Erythroblast (primary cell): Measurements from ENCODE around the gene MTMR3.

Source experiments
- GATA1 ChIP-seq: IDR thresholded peaks from 2 replicates; pipeline ENCODE4 v1.6.1; 2011; ENCODE audit warnings: low read depth, mild to moderate bottlenecking, control low read depth, low read length, moderate library complexity
- POLR2A ChIP-seq: IDR thresholded peaks from 2 replicates; pipeline ENCODE4 v1.6.1; 2011; ENCODE audit warnings: mild to moderate bottlenecking, low read length

- TF ChIP-seq POLR2A (no peak), GATA1 (no peak)
These were observed 173.0 kb downstream of the MTMR3 start for GRCh38 chr22:30056015-30056414.
